GM04503 (cell line): ENCODE results near the gene KRT77.
"Not testable (repeated sequence)": the region's sequence is repeated elsewhere in the genome, so short reads cannot be mapped to it uniquely, and the experiment has no call there.

Source experiments
- DNase-seq: peaks from one replicate; pipeline ENCODE4 v3.0.0-alpha.2; 2012; ENCODE audit warnings: low read depth

The KRT77 gene

GRCh38 chr12:52721838-52722470 lies 18.6 kb upstream of the KRT77 start:
- DNase-seq, result no peak

- DNase-seq, result no peak
Measured at GRCh38 chr12:52720365-52720886, 17.1 kb upstream of the KRT77 start.

- no peak for DNase-seq
Measured at GRCh38 chr12:52716061-52716460, 12.7 kb upstream of the KRT77 start.

- no peak for DNase-seq
Measured at GRCh38 chr12:52715416-52715815, 12.1 kb upstream of the KRT77 start.

GRCh38 chr12:52714887-52715281 lies 11.6 kb upstream of the KRT77 start:
- no peak for DNase-seq

- no peak for DNase-seq
Measured at GRCh38 chr12:52713960-52714886, 10.9 kb upstream of the KRT77 start.

GRCh38 chr12:52712122-52712521 lies 8.8 kb upstream of the KRT77 start:
- not testable (repeated sequence) for DNase-seq

GRCh38 chr12:52710730-52711129 lies 7.4 kb upstream of the KRT77 start:
- no peak for DNase-seq

GRCh38 chr12:52708010-52708409 lies 4.7 kb upstream of the KRT77 start:
- no peak for DNase-seq

- DNase-seq, result no peak
Measured at GRCh38 chr12:52704464-52704863, 1.1 kb upstream of the KRT77 start.

GRCh38 chr12:52703878-52704277 lies 554 bp upstream of the KRT77 start:
- no peak for DNase-seq

GRCh38 chr12:52702338-52702737 lies 986 bp downstream of the KRT77 start:
- DNase-seq, result no peak

GRCh38 chr12:52701281-52701680 lies 2.0 kb downstream of the KRT77 start:
- DNase-seq, result no peak

- no peak for DNase-seq
Measured at GRCh38 chr12:52699960-52700359, 3.4 kb downstream of the KRT77 start.

GRCh38 chr12:52699373-52699772 lies 4.0 kb downstream of the KRT77 start:
- no peak for DNase-seq

- DNase-seq, result no peak
Measured at GRCh38 chr12:52698651-52699340, 4.5 kb downstream of the KRT77 start.

- no peak for DNase-seq
Measured at GRCh38 chr12:52697058-52697582, 6.2 kb downstream of the KRT77 start.

- DNase-seq, result no peak
Measured at GRCh38 chr12:52696588-52696987, 6.7 kb downstream of the KRT77 start.

GRCh38 chr12:52695039-52695438 lies 8.3 kb downstream of the KRT77 start:
- no peak for DNase-seq

GRCh38 chr12:52694151-52694550 lies 9.2 kb downstream of the KRT77 start:
- DNase-seq, result no peak

- no peak for DNase-seq
Measured at GRCh38 chr12:52693261-52693660, 10.1 kb downstream of the KRT77 start.

GRCh38 chr12:52692254-52692653 lies 11.1 kb downstream of the KRT77 start:
- no peak for DNase-seq

GRCh38 chr12:52691841-52692150 lies 11.5 kb downstream of the KRT77 start:
- no peak for DNase-seq
